Thyroid gland (tissue), 4 donors: ENCODE results near the gene EPHA2. TPM values are rescaled to one million over a fixed set of nuclear protein-coding genes. Genes with fewer than 3 reads are reported as not detected.

Experiments used
- DNase-seq, 2 donors: peaks; one replicate each; pipeline ENCODE4 v3.0.0-alpha.2; 2019
- H3K27ac ChIP-seq, 3 donors: fragments of 200-600 bp; sonication (generic); 1 replicate in 2 of 3; 2 replicates in 1 of 3; pipeline ENCODE4 v1.5.1; 2016 to 2019; ENCODE audit warnings: mild to moderate bottlenecking in 1 of 3, moderate library complexity in 1 of 3
- H3K27me3 ChIP-seq: fragments of 200-600 bp; sonication (generic); one replicate; pipeline ENCODE4 v1.5.1; 2019
- H3K36me3 ChIP-seq, 2 donors: fragments of 200-600 bp; sonication (generic); one replicate each; pipeline ENCODE4 v1.5.1; 2016 to 2019
- H3K4me1 ChIP-seq, 2 donors: fragments of 200-600 bp; sonication (generic); one replicate each; pipeline ENCODE4 v1.5.1; 2017 to 2019
- H3K4me3 ChIP-seq, 3 donors: fragments of 200-600 bp; sonication (generic); replicated peaks in 1 of 3; 1 replicate in 2 of 3; 2 replicates in 1 of 3; pipeline ENCODE4 v1.5.1; 2016; ENCODE audit warnings: mild to moderate bottlenecking in 1 of 3
- H3K9me3 ChIP-seq: fragments of 200-600 bp; sonication (generic); one replicate; pipeline ENCODE4 v1.5.1; 2017
- CTCF ChIP-seq, 6 experiments: fragments of 200-600 bp in 3 of 6; fragments of 450-650 bp in 3 of 6; sonication (generic) in 3 of 6; IDR thresholded peaks; one replicate each; pipeline ENCODE4 v1.5.1; 2016 to 2019; ENCODE audit warnings: antibody characterized with exemption in 6 of 6, mild to moderate bottlenecking in 2 of 6, inconsistent platforms in 1 of 6, moderate library complexity in 1 of 6
- POLR2A ChIP-seq, 2 donors: fragments of 450-650 bp; IDR thresholded peaks; one replicate each; pipeline ENCODE4 v1.6.1; 2017; ENCODE audit warnings: antibody characterized with exemption in 2 of 2, mild to moderate bottlenecking in 2 of 2, moderate library complexity in 1 of 2
- WGBS, 2 donors: methylation state at CpG; one replicate each; pipeline ENCODE4 v1.1.5; 2017; 5-methylcytosine and 5-hydroxymethylcytosine counted together
- intact Hi-C: fragments of 100-400 bp; cut with DNase I; formaldehyde crosslinking; loops from one replicate; pipeline ENCODE4 v1.15.1; 2023
- total RNA-seq, 4 donors: library from RNA; depleted of rRNA; stranded (reverse); fragments of >200 nt; gene quantifications; one replicate each; pipeline ENCODE4 v1.2.3, GENCODE V29; 2016

Gene EPHA2
- total RNA-seq, 4 donors from 2014 or later = 22.3 to 53.2 (median 29.3) TPM

- intact Hi-C loops = loop anchor here (10.0 kb wide), 1 partner anchor 55 kb away; no protein-coding TSS in a partner anchor
- H3K4me3 ChIP-seq = no peak overlapping the region
- no peak for TF ChIP-seq CTCF (IDR thresholded peaks at IDR 0.05)
- DNase-seq = no peak
- no peaks in the 10 kb centered on the region for H3K27me3 ChIP-seq
- 76 to 82% methylated on average over 3 of the region's 3 CpGs for WGBS, 2 donors
- peaks cover 42 to 53% of the 10 kb centered on the region in 2 donors for H3K4me1 ChIP-seq
- peaks cover 29 to 30% of the 10 kb centered on the region in 2 donors for H3K36me3 ChIP-seq
- H3K9me3 ChIP-seq = no peaks in the 10 kb centered on the region
- H3K27ac ChIP-seq = peak overlapping the region in 2 of 3 donors; percentile 66 to 67
These were observed 16.4 kb downstream of the EPHA2 start for GRCh38 chr1:16139473-16139962.

- 80 to 83% methylated on average over 7 to 9 of the region's 9 CpGs for WGBS, 2 donors
- Histone ChIP-seq H3K36me3 (peaks cover 30 to 35% of the 10 kb centered on the region in 2 donors), H3K4me1 (peaks cover 34 to 46% of the 10 kb centered on the region in 2 donors), H3K9me3 (no peaks in the 10 kb centered on the region), H3K27ac (peak overlapping the region in 2 of 3 donors; percentile 66 to 67), H3K27me3 (no peaks in the 10 kb centered on the region), H3K4me3 (no peak overlapping the region)
- no peak for DNase-seq
- TF ChIP-seq CTCF (IDR thresholded peaks at IDR 0.05) = no peak
- TF ChIP-seq POLR2A (IDR thresholded peaks at IDR 0.05) = no peak
- intact Hi-C loops = loop anchor here (10.0 kb wide), 1 partner anchor 54 kb away; no protein-coding TSS in a partner anchor
These were observed 17.1 kb downstream of the EPHA2 start for GRCh38 chr1:16138772-16139221.

- no peak overlapping the region for H3K27ac ChIP-seq
- H3K27me3 ChIP-seq = no peaks in the 10 kb centered on the region
- peaks cover 28 to 39% of the 10 kb centered on the region in 2 donors for H3K4me1 ChIP-seq
- DNase-seq = no peak
- no peak overlapping the region for H3K4me3 ChIP-seq
- no peak for TF ChIP-seq CTCF (IDR thresholded peaks at IDR 0.05)
- TF ChIP-seq POLR2A (IDR thresholded peaks at IDR 0.05) = no peak
- H3K9me3 ChIP-seq = no peaks in the 10 kb centered on the region
- 91 to 100% methylated on average over 2 to 5 of the region's 31 CpGs for WGBS, 2 donors
- H3K36me3 ChIP-seq = peaks cover 38 to 43% of the 10 kb centered on the region in 2 donors
- intact Hi-C loops = loop anchor here (10.0 kb wide), 1 partner anchor 53 kb away; no protein-coding TSS in a partner anchor
These were observed 17.9 kb downstream of the EPHA2 start for GRCh38 chr1:16137890-16138467.

- Histone ChIP-seq H3K9me3 (no peaks in the 10 kb centered on the region), H3K27ac (no peak overlapping the region), H3K4me3 (no peak overlapping the region), H3K4me1 (peaks cover 12 to 18% of the 10 kb centered on the region in 2 donors), H3K27me3 (no peaks in the 10 kb centered on the region), H3K36me3 (peaks cover 52 to 64% of the 10 kb centered on the region in 2 donors)
- WGBS, 2 donors = 87 to 90% methylated on average over 7 to 12 of the region's 12 CpGs
- intact Hi-C loops = loop anchor here (10.0 kb wide), 1 partner anchor 51 kb away; no protein-coding TSS in a partner anchor
- TF ChIP-seq CTCF (IDR thresholded peaks at IDR 0.05) (no peak), POLR2A (IDR thresholded peaks at IDR 0.05) (no peak)
- no peak for DNase-seq
These were observed 20.4 kb downstream of the EPHA2 start for GRCh38 chr1:16135501-16135900.

- Histone ChIP-seq H3K36me3 (peaks cover 55 to 70% of the 10 kb centered on the region in 2 donors), H3K9me3 (no peaks in the 10 kb centered on the region), H3K27me3 (no peaks in the 10 kb centered on the region), H3K4me3 (no peak overlapping the region), H3K27ac (no peak overlapping the region), H3K4me1 (peaks cover 6 to 13% of the 10 kb centered on the region in 2 donors)
- TF ChIP-seq POLR2A (IDR thresholded peaks at IDR 0.05) (no peak), CTCF (IDR thresholded peaks at IDR 0.05) (no peak)
- intact Hi-C loops = loop anchor here (10.0 kb wide), 1 partner anchor 50 kb away; no protein-coding TSS in a partner anchor
- 96% methylated on average over 12 to 16 of the region's 16 CpGs for WGBS, 2 donors
- DNase-seq = no peak
These were observed 21.0 kb downstream of the EPHA2 start for GRCh38 chr1:16134906-16135305.
